ENCODE measurements around the gene FANCI.

Gene FANCI

GRCh38 chr15:89361451-89362202, 117.8 kb downstream of the FANCI start:
- peak; percentile 15 for DNase-seq (ENCODE audit: low spot score)

GRCh38 chr15:89362203-89363101, 118.7 kb downstream of the FANCI start:
- no peak for DNase-seq (ENCODE audit: low spot score)

- no peak for DNase-seq (ENCODE audit: low spot score)
Measured at GRCh38 chr15:89363133-89363532, 119.4 kb downstream of the FANCI start.

GRCh38 chr15:89363770-89364169, 120.0 kb downstream of the FANCI start:
- DNase-seq (ENCODE audit: low spot score): no peak

GRCh38 chr15:89364341-89364740, 120.6 kb downstream of the FANCI start:
- no peak for DNase-seq (ENCODE audit: low spot score)

- no peak for DNase-seq (ENCODE audit: low spot score)
Measured at GRCh38 chr15:89364741-89365450, 121.1 kb downstream of the FANCI start.

- no peak for DNase-seq (ENCODE audit: low spot score)
Measured at GRCh38 chr15:89365462-89366065, 121.8 kb downstream of the FANCI start.

Measured in hematopoietic multipotent progenitor cell treated with erythropoietin and hydrocortisone succinate and interleukin-3 and kit ligand, for 15 days (in vitro differentiated cells).